ENCODE data around the gene NHLRC1.

NHLRC1 gene

DNA sequence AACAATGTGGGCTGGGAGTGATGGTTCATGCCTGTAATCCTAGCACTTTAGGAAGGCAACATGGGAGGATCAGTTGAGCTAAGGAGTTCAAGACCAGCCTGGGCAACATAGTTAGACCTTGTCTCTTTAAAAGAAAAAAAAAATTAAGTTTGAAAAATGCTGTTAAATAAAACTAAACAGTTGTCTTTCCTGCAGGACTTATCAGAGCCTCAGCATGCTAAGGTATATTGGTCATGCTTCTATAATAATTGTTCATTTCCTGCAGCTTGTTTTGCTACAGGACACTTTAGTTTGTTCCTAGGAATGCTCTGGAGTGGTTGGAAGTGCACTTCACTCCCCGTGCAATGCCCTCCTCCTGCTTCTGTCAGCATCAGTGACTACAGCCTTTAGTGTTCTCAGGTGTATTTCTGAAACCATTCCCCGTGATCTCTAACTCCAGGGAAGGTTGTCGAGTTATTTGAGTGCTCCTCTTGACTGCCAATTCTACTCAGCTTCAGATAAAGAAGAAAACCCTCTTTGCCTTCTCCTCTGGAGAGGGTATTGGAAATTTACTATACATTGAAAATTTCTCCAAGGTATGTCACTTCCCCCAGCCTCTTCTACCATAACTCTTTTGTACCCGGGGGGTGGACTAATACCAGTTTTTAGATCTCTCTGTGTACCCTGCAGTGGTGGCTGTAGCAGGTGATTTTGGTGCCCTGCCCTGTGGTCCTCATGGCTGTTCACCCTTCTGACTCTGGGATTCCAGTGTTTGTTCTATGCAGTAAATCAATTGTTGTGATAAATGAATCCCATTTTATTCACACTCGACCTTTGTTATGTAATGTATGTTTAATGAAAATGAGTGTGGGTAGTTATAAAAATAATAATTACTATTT, 33.8 kb downstream of the NHLRC1 start:
- TF ChIP-seq, protein P1, sequence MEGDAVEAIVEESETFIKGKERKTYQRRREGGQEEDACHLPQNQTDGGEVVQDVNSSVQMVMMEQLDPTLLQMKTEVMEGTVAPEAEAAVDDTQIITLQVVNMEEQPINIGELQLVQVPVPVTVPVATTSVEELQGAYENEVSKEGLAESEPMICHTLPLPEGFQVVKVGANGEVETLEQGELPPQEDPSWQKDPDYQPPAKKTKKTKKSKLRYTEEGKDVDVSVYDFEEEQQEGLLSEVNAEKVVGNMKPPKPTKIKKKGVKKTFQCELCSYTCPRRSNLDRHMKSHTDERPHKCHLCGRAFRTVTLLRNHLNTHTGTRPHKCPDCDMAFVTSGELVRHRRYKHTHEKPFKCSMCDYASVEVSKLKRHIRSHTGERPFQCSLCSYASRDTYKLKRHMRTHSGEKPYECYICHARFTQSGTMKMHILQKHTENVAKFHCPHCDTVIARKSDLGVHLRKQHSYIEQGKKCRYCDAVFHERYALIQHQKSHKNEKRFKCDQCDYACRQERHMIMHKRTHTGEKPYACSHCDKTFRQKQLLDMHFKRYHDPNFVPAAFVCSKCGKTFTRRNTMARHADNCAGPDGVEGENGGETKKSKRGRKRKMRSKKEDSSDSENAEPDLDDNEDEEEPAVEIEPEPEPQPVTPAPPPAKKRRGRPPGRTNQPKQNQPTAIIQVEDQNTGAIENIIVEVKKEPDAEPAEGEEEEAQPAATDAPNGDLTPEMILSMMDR (IDR thresholded peaks at IDR 0.05; ENCODE audit: borderline replicate concordance, insufficient read depth, low read depth, low read length), result no peak
- H3K4me3 ChIP-seq (ENCODE audit: low read depth, low read length), result no peak overlapping the region

DNA sequence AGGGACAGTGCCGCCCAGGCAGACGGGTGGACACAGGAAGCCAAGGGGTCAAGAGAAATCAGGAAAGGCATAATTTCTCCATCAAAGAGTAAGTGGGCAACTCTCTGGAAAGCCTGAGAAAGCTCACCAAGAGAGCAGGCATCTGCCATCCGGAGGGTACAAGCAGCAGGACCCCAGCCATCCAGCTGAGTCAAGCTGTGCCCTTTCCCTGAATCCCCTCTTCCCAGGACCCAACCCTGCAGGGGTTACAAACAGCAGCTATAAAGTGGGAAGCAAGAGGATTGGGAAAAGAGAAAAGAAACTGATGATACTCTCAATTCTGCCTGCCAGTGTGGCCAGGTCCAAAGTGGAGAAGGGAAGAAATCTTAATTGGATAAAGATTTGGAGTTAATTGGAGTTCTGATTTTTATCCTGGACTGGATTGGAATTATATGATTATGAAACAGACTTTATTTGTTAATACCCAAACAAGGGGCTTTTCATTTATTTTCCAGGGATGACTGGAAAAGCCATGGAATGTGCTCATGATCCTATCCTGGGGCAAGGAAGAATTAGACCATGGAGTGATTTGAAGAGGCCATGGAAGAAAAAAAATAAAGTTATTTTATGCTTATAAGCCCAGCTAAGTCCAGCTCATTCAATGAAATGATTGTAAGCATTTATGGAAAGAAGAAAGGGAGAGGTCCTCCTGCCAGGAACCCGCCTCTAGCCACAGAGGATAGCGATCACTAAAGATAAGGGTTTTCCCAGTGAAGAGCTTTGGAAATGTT, 34.9 kb downstream of the NHLRC1 start:
- H3K4me3 ChIP-seq (ENCODE audit: low read depth, low read length), result no peak overlapping the region
- TF ChIP-seq, protein P1 (IDR thresholded peaks at IDR 0.05; ENCODE audit: borderline replicate concordance, insufficient read depth, low read depth, low read length), result no peak

DNA sequence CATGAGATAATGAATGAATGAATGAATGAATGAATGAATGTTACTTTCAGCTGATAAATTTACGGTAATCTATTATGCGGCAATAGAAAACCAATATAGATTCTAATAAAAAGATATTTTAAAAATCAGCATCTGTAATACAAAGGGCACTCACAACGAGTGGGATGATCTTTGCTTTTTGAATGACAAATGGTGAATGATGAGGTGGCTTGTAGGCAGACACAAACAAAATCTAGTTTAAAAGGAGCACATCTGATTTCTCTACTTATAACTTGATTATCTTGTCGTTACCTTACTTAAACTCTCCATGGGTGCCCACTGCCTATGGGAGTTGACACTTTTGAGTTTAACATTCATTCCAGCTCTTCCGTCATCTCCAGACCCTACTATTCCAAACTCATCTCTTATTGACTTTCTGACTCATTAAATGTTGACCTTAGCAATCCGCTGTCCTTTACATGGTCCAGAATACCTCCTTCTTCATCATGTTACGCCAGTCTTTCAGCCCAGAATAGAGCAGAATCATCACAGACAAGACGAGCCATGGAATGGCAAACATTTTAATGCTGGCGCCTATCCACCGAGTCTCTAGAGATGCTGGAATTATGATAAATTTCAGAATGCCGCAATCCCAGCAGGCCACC, 41.3 kb downstream of the NHLRC1 start:
- no peak overlapping the region for H3K4me3 ChIP-seq (ENCODE audit: low read depth, low read length)
- TF ChIP-seq, protein P1 (IDR thresholded peaks at IDR 0.05; ENCODE audit: borderline replicate concordance, insufficient read depth, low read depth, low read length), result no peak

DNA sequence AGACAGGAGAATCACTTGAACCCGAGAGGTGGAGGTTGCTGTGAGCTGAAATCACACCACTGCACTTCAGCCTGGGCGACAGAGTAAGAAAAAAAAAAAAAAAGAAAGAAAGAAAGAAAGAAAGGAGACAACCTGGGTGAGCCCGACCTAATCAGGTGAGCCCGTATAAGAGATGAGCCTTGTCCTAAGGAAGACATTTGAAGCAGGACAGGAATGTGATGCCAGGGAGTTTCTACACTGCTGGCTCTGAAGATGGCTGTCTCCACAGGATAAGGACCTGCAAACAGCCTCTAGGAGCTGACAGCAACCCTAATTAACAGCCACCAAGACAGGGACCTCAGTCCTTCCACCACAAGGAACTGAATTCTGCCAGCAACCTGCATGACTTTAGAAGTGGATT, 41.9 kb downstream of the NHLRC1 start:
- TF ChIP-seq, protein P1 (IDR thresholded peaks at IDR 0.05; ENCODE audit: borderline replicate concordance, insufficient read depth, low read depth, low read length), result no peak
- no peak overlapping the region for H3K4me3 ChIP-seq (ENCODE audit: low read depth, low read length)

DNA sequence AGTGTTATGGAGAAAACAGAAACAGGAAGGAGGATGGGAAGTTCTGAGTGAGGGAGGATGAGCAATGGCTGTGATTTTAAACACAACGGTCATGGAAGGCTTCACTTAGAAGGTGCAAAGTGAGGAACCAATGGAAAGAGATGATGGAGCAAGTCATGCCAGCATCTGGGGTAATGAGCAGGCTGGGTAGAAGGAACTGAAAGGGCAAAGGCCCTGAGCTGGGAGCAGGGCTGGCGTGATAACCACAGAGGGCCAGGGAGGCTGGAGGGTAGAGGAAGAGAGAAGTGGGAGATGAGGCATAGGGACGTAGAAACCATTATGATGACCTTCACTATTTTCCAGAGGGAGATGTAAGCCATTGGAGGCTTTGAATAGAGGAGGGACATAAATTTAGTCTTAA, 43.6 kb downstream of the NHLRC1 start:
- TF ChIP-seq, protein P1 (IDR thresholded peaks at IDR 0.05; ENCODE audit: borderline replicate concordance, insufficient read depth, low read depth, low read length), result no peak
- no peak overlapping the region for H3K4me3 ChIP-seq (ENCODE audit: low read depth, low read length)

DNA sequence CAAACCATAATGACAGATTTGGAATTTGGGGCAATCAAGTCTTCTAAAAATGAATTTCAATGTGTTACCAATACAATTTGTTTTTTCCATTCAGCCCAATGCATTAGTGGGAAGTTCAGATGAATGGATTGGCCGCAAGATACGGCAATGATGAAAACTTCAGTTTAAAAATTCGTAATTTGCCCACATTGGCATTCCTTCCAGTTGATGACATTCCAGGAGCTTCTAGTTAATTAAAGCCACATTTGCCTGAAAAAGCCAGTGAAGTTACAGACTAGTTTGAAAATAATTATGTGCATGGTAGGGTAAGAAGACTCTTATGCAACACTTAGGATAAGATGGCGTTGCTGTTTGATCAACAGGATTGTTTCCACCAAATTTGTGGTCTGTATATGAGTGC, 46.2 kb downstream of the NHLRC1 start:
- TF ChIP-seq, protein P1 (IDR thresholded peaks at IDR 0.05; ENCODE audit: borderline replicate concordance, insufficient read depth, low read depth, low read length), result no peak

More for the DNA sequence above, 46.2 kb downstream of the NHLRC1 start:
- no peak overlapping the region for H3K4me3 ChIP-seq (ENCODE audit: low read depth, low read length)
